Spleen (tissue), 11 donors: ENCODE results near the gene VPS50. TPM values are rescaled to one million over a fixed set of nuclear protein-coding genes. Genes with fewer than 3 reads are reported as not detected.

ENCODE experiments used
- DNase-seq: peaks from one replicate; pipeline ENCODE4 v3.0.0-alpha.2; 2020
- H3K27ac ChIP-seq, 8 donors: fragments of 200-600 bp; sonication (generic) in 7 of 8; 1 replicate in 4 of 8; 2 replicates in 4 of 8; pipeline versions ENCODE4 v1.5.0 to v1.8.0; 2016 to 2021; ENCODE audit warnings: inconsistent platforms in 4 of 8, mild to moderate bottlenecking in 4 of 8, moderate library complexity in 1 of 8
- H3K27me3 ChIP-seq, 7 donors: fragments of 200-600 bp; sonication (generic) in 6 of 7; replicated peaks in 1 of 7; 1 replicate in 4 of 7; 2 replicates in 3 of 7; pipeline versions ENCODE4 v1.5.0 to v1.8.0; 2016 to 2021; ENCODE audit warnings: inconsistent platforms in 3 of 7, mild to moderate bottlenecking in 1 of 7
- H3K36me3 ChIP-seq, 6 donors: fragments of 200-600 bp; sonication (generic) in 5 of 6; 1 replicate in 4 of 6; 2 replicates in 2 of 6; pipeline versions ENCODE4 v1.5.0 to v1.8.0; 2016 to 2021; ENCODE audit warnings: inconsistent platforms in 2 of 6
- H3K4me1 ChIP-seq, 6 donors: fragments of 200-600 bp; sonication (generic) in 5 of 6; 1 replicate in 3 of 6; 2 replicates in 3 of 6; pipeline versions ENCODE4 v1.5.0 to v1.8.0; 2016 to 2021; ENCODE audit warnings: inconsistent platforms in 3 of 6
- H3K4me3 ChIP-seq, 8 donors: fragments of 200-600 bp; sonication (generic) in 7 of 8; 1 replicate in 4 of 8; 2 replicates in 4 of 8; pipeline versions ENCODE4 v1.5.0 to v1.8.0; 2016 to 2021; ENCODE audit warnings: inconsistent platforms in 4 of 8, mild to moderate bottlenecking in 4 of 8, moderate library complexity in 2 of 8
- H3K9me3 ChIP-seq, 8 donors: fragments of 200-600 bp; sonication (generic) in 7 of 8; 1 replicate in 4 of 8; 2 replicates in 4 of 8; pipeline versions ENCODE4 v1.5.0 to v1.8.0; 2016 to 2021; ENCODE audit warnings: inconsistent platforms in 4 of 8
- POLR2A ChIP-seq, 3 donors: fragments of 450-650 bp; IDR thresholded peaks; one replicate each; pipeline ENCODE4 v1.5.1; 2017; ENCODE audit warnings: antibody characterized with exemption in 3 of 3, mild to moderate bottlenecking in 1 of 3
- POLR2AphosphoS5 ChIP-seq, 3 donors: sonication (generic); formaldehyde crosslinking; IDR thresholded peaks; one replicate each; pipeline ENCODE4 v1.5.1; 2017; ENCODE audit warnings: antibody characterized with exemption in 3 of 3
- WGBS, 5 donors: extraction: QIAGEN DNeasy Blood & Tissue Kit in 3 of 5; methylation state at CpG; one replicate each; pipeline versions ENCODE4 v1.1.5 to v1.1.7; 2013 to 2018; 5-methylcytosine and 5-hydroxymethylcytosine counted together
- intact Hi-C: fragments of 100-400 bp; cut with DNase I; formaldehyde crosslinking; loops from one replicate; pipeline ENCODE4 v1.15.0; 2023; ENCODE audit warnings: low total_unique reads
- polyA plus RNA-seq, 3 donors: library from polyadenylated mRNA; stranded (reverse); fragments of 200-250 nt; gene quantifications; one replicate each; pipeline ENCODE4 v1.2.1, GENCODE V29; 2013
- total RNA-seq, 7 donors: library from RNA; depleted of rRNA in 3 of 7; stranded (reverse); fragments of >200 nt in 3 of 7; fragmentation: NEBNext Ultra II Directional in 4 of 7; extraction: Animal tissue kit (Norgen Biotek cat#: 25700) in 4 of 7; gene quantifications; one replicate each; pipeline versions ENCODE4 v1.1.0 to v1.2.1, GENCODE V29; 2016 to 2021
- TF ChIP-seq, protein P1 (sequence below), 11 experiments: fragments of 200-600 bp in 7 of 11; fragments of 450-650 bp in 4 of 11; sonication (generic) in 4 of 11; IDR thresholded peaks in 8 of 11; conservative IDR thresholded peaks in 3 of 11; 1 replicate in 7 of 11; 2 replicates in 4 of 11; pipeline versions ENCODE4 v1.4.0 to v1.8.0; 2016 to 2021; ENCODE audit warnings: antibody characterized with exemption in 11 of 11, inconsistent platforms in 4 of 11, mild to moderate bottlenecking in 1 of 11
- donor health status: healthy with polysubstance abuse.
- donor health status: DM: no; HTN: no; CAD: no; lungs with moderate emphysema.
- donor health status: DM: no; HTN: no; CAD: no.
- donor health status: Bipolar disorder and iron deficiency.
- donor health status: healthy.
- donor health status: DM: no; HTN: no; CAD: no.
- donor health status: DM: yes; HTN: yes; CAD: no.

Gene VPS50
- total and polyA plus RNA-seq, 10 donors: 8.1 to 62.6 (median 34.2) TPM

DNA sequence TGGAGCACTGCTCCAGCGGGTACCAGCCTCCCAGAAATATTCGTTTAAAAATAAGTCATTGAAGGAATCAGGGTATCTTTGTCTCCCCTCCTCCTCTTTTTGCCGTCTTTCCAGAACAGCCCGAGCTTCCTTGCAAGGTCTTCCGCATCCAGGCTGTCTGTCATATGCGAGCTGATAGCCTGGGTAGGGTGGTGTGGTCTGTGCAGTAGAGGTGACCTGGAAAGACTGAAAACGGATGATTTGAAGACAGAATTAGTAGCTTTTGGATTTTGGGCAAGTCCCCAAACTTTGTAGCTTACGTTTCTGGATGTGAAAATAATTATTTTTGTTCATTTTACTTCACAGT is 480 bp downstream of the VPS50 start:
- Histone ChIP-seq H3K4me3 (peak overlapping the region; percentile 62 to 88 (median 82)), H3K36me3 (no peaks in the 10 kb centered on the region), H3K27me3 (no peaks in the 10 kb centered on the region), H3K4me1 (peaks cover 18 to 65% (median 35%) of the 10 kb centered on the region in 6 donors), H3K27ac (peak overlapping the region in 7 of 8 donors; percentile 71 to 92 (median 88)), H3K9me3 (no peaks in the 10 kb centered on the region)
- 1 to 2% (median 1%) methylated on average over 8 of the region's 8 CpGs for WGBS, 5 donors
- no peak for DNase-seq
- intact Hi-C loops: no loop called here
- TF ChIP-seq POLR2A (IDR thresholded peaks at IDR 0.05) (no peak), POLR2AphosphoS5 (IDR thresholded peaks at IDR 0.05) (no peak)
- TF ChIP-seq, protein P1, sequence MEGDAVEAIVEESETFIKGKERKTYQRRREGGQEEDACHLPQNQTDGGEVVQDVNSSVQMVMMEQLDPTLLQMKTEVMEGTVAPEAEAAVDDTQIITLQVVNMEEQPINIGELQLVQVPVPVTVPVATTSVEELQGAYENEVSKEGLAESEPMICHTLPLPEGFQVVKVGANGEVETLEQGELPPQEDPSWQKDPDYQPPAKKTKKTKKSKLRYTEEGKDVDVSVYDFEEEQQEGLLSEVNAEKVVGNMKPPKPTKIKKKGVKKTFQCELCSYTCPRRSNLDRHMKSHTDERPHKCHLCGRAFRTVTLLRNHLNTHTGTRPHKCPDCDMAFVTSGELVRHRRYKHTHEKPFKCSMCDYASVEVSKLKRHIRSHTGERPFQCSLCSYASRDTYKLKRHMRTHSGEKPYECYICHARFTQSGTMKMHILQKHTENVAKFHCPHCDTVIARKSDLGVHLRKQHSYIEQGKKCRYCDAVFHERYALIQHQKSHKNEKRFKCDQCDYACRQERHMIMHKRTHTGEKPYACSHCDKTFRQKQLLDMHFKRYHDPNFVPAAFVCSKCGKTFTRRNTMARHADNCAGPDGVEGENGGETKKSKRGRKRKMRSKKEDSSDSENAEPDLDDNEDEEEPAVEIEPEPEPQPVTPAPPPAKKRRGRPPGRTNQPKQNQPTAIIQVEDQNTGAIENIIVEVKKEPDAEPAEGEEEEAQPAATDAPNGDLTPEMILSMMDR (IDR thresholded peaks at IDR 0.05 in 8 of 11, conservative IDR thresholded peaks at IDR 0.05 in 3 of 11): no peak

DNA sequence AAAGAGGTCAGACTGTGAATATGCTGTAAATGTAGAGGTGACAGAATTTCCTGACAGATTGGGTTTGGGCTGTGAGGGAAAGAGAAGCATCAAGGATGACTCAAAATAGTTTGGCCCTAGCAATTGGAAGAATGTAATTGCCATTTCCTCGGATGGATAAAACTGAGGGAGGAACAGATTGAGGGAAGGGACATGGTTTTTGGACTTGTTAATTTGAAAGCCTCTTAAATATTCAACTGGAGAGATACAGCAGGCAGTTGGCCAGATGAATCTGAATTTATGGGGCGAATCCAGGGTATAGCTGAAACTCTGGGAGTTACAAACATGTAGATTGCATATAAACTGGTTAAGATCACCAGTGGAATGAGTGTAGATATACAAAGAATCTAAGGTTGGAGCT is 3.4 kb downstream of the VPS50 start:
- intact Hi-C loops: no loop called here
- H3K27ac ChIP-seq: no peak overlapping the region
- no peak for DNase-seq
- no peak for TF ChIP-seq POLR2AphosphoS5 (IDR thresholded peaks at IDR 0.05)
- TF ChIP-seq, protein P1 (IDR thresholded peaks at IDR 0.05 in 8 of 11, conservative IDR thresholded peaks at IDR 0.05 in 3 of 11): no peak
- H3K27me3 ChIP-seq: no peaks in the 10 kb centered on the region
- H3K36me3 ChIP-seq: peaks cover 0 to 9% (median 0%) of the 10 kb centered on the region in 6 donors
- H3K4me1 ChIP-seq: peaks cover 15 to 61% (median 27%) of the 10 kb centered on the region in 6 donors
- no peaks in the 10 kb centered on the region for H3K9me3 ChIP-seq
- no peak overlapping the region for H3K4me3 ChIP-seq
- 84 to 95% (median 89%) methylated on average over 2 of the region's 2 CpGs for WGBS, 5 donors

DNA sequence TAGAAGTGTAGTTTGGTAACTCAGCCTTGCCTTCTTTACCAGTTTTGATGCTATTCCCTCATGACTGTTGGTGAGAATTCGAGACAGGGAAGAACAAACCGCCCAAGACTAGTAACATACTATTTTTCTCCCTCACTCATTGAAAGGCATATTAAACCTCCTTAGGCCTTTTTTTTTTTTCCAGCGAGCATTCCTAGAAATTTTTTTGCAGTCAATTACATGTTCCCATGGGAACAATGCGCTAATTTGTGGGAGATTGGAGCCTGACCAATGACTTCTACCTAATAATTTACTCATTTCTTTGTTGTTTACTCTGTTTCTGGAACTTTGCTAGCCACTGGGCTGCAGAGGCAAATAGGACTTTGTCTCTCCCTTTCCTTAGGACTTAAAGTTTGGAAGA is 6.0 kb downstream of the VPS50 start:
- TF ChIP-seq POLR2AphosphoS5 (IDR thresholded peaks at IDR 0.05) (no peak), POLR2A (IDR thresholded peaks at IDR 0.05) (no peak)
- TF ChIP-seq, protein P1 (IDR thresholded peaks at IDR 0.05 in 8 of 11, conservative IDR thresholded peaks at IDR 0.05 in 3 of 11): no peak
- no peak overlapping the region for H3K27ac ChIP-seq
- no peaks in the 10 kb centered on the region for H3K9me3 ChIP-seq
- H3K4me3 ChIP-seq: no peak overlapping the region
- peaks cover 7 to 41% (median 13%) of the 10 kb centered on the region in 6 donors for H3K4me1 ChIP-seq
- H3K27me3 ChIP-seq: no peaks in the 10 kb centered on the region
- intact Hi-C loops: no loop called here
- 92 to 96% (median 93%) methylated on average over 4 of the region's 4 CpGs for WGBS, 5 donors
- no peak for DNase-seq
- H3K36me3 ChIP-seq: peaks cover 0 to 25% (median 2%) of the 10 kb centered on the region in 6 donors

DNA sequence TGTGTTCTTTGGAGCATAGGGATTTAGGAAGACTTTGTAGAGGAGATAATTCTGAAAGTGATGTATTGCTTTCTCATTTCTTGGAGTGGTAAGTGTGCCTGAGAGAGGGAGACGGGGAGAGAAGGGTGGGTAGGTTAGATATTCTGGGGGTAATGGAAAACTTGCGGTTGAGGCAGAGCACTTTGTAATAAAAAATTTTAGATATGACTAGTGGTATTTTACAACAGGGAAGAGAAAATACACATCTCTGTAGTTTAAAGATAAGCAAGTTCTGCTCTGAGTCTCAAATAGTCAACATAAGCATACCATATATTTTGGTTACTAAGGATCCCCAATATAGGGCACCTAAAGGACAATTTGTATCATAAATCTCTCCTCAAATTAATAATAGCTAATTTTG is 6.6 kb downstream of the VPS50 start:
- Histone ChIP-seq H3K4me1 (peaks cover under 1 to 35% (median 7%) of the 10 kb centered on the region in 6 donors), H3K9me3 (no peaks in the 10 kb centered on the region), H3K27me3 (no peaks in the 10 kb centered on the region), H3K27ac (no peak overlapping the region), H3K36me3 (peaks cover 0 to 25% (median 2%) of the 10 kb centered on the region in 6 donors), H3K4me3 (no peak overlapping the region)
- no peak for DNase-seq
- intact Hi-C loops: no loop called here
- TF ChIP-seq POLR2AphosphoS5 (IDR thresholded peaks at IDR 0.05) (no peak), POLR2A (IDR thresholded peaks at IDR 0.05) (no peak)
- TF ChIP-seq, protein P1 (IDR thresholded peaks at IDR 0.05 in 8 of 11, conservative IDR thresholded peaks at IDR 0.05 in 3 of 11): no peak
- WGBS, 5 donors: 80 to 93% (median 86%) methylated on average over 2 of the region's 2 CpGs
